NCI-H510A (cell line): ENCODE measurements around the gene DPAGT1.
"Not testable (repeated sequence)": the region's sequence is repeated elsewhere in the genome, so short reads cannot be mapped to it uniquely, and the experiment has no call there.

ENCODE experiments used
- DNase-seq: peaks from one replicate; lab custom pipeline; 2025; lab: John Stamatoyannopoulos, UW

The DPAGT1 gene

GRCh38 chr11:119115484-119116234, 14.0 kb upstream of the DPAGT1 start:
- DNase-seq = no peak

DNA sequence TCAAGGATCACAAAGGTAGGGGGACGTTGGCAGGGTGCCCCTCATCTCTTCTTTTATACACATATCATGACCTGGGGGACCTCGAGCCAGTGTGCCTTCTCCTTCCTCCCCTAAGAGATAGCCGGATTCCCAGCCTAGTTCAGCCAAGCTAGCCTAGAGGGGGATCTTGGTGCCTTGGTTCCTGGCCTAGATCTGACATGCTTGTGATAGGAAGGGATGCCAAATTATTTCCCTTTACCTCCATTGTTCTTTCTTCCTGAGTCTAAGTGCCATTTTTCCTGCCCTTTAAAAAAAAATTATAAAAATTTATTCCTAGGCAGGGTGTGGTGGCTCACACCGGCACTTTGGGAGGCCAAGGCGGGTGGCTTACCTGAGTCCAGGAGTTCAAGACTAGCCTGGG, 12.7 kb upstream of the DPAGT1 start:
- no peak for DNase-seq

- DNase-seq = no peak
Observed at GRCh38 chr11:119113716-119114115, 12.1 kb upstream of the DPAGT1 start.

DNA sequence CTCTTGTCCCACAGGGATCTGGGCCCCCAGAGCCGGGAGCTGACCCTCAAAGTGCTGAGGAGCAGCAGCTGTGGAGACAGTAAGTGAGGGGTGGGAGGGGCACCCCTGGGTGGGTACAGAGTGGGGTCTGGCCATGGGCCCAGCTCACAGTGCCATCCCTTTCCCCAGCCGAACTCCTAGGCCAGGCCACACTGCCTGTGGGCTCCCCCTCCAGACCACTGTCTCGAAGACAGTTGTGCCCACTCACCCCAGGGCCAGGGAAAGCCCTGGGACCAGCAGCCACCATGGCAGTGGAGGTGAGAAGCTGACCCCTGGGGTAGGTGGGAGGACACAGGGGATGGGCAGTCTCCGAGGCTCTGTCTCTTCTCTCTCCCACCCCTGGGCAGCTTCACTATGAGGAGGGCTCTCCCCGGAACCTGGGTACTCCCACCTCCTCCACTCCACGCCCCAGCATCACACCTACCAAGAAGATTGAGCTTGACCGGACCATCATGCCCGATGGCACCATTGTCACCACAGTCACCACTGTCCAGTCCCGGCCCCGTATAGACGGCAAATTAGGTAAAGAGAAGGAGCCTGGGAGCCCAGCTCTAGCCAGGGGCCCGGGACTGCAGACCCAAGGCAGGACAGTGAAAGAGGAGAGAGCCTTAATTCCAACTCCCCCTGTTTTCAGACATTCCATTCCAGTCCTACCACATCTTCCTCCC, 10.8 kb upstream of the DPAGT1 start:
- DNase-seq = no peak

- DNase-seq = no peak
Observed at GRCh38 chr11:119111361-119111925, 9.8 kb upstream of the DPAGT1 start.

- no peak for DNase-seq
Observed at GRCh38 chr11:119110439-119110838, 8.8 kb upstream of the DPAGT1 start.

GRCh38 chr11:119109843-119110242, 8.2 kb upstream of the DPAGT1 start:
- no peak for DNase-seq

- DNase-seq = no peak
Observed at GRCh38 chr11:119108857-119109221, 7.2 kb upstream of the DPAGT1 start.

- no peak for DNase-seq
Observed at GRCh38 chr11:119108146-119108856, 6.6 kb upstream of the DPAGT1 start.

DNA sequence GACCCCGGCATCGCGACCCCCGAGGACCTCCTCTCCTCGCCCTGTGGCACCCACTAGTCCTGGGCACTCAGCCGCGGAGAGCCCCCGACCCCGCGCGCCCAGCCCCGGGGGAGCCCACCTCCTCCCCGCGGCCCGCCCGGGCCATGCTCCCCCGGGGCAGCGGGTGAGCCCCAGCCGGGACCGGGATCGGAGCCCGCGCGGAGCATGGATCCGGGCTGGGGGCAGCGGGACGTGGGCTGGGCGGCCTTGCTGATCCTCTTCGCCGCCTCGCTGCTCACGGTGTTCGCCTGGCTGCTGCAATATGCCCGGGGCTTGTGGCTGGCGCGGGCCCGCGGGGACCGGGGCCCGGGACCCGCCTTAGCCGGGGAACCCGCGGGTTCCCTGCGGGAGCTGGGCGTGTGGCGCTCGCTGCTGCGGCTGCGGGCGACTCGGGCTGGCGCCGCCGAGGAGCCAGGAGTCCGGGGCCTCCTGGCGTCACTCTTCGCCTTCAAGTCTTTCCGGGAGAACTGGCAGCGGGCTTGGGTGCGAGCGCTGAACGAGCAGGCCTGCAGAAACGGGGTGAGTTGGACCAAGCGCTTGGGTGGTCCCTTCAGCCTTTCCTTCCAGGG, 6.0 kb upstream of the DPAGT1 start:
- DNase-seq = no peak

- peak; percentile 94 for DNase-seq
Observed at GRCh38 chr11:119106564-119107537, 5.2 kb upstream of the DPAGT1 start, which contains the start of gene C2CD2L. C2CD2L (plus strand) TSS chr11:119107344; CDS start chr11:119107742, 398 bp downstream.

DNA sequence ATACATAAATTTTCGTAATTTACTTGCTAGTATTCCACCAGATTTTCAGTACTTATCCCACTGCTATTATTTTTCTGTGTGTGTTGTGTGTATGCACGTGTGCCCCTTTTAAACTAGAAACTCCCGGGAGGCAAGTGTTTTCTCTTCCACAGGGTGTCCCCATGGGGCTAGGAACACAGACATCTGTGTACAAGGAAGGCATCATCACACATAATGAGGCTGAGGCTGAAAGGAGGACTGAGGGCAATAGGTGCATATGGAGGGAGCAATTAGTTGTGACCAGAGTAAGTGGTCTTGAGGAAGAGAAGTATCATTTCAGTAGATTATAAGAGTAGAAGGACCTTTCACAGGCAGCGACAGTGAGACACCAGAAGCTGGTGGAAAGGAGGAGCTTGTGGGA, 2.1 kb upstream of the DPAGT1 start:
- DNase-seq = no peak

DNA sequence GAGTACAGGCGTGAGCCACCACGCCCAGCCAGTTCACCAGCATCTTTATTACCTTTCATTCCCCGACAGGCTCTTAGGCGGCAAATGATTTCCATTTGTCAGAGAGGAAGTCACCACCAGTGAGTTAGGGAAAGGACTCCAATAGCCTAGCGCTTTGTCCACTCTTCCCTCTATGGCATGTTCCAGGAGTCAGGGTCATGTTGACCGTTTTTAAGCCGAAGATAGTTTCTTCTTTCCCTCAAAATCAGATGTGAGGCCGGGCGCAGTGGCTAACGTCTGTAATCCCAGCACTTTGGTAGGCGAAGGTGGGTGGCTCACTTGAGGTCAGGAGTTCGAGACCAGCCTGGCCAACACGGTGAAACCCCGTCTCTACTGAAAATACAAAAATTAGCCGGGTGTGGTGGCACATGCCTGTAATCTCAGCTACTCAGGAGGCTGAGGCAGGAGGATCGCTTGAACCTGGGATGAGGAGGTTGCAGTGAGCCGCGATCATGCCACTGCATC, 1.6 kb upstream of the DPAGT1 start:
- not testable (repeated sequence) for DNase-seq

GRCh38 chr11:119100994-119101758, 477 bp downstream of the DPAGT1 start:
- DNase-seq = no peak

DNA sequence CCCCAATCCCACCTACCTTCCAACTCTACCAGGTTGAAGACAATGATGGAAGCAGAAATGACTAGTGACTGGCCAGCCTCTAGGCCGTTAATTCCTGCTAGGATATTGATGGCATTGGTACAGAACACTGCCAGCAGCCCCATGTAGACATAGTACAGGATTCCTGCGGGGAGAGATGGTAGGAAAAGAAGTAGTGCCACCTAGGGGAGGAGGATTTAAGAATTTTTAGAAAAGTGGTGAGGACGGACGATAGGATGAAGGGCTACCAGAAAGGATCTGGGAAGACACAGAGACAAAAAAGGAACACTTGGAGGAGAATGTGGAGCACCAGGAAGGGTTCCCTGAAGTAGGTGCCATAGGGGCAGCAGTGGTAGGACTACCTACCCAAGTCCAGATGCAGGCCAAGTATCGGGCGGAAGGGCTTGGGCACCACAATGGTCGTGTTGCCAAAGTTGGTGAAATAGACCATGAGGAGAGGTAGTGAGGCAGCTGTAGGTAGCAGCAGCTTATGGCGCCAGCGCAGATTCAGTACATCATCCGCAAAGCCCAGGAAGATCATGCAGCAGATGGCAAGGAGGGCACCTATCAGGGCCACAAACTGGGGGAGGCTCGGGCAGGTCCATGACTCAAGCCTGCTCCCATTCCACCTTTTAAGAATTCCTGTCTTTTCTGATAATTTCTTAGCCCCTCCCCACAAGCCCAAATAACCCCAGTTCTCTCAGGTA, 1.2 kb downstream of the DPAGT1 start:
- DNase-seq = no peak

GRCh38 chr11:119099711-119100110, 1.9 kb downstream of the DPAGT1 start:
- no peak for DNase-seq

- peak; percentile 98 for DNase-seq
Observed at GRCh38 chr11:119095066-119095880, 6.4 kb downstream of the DPAGT1 start.

DNA sequence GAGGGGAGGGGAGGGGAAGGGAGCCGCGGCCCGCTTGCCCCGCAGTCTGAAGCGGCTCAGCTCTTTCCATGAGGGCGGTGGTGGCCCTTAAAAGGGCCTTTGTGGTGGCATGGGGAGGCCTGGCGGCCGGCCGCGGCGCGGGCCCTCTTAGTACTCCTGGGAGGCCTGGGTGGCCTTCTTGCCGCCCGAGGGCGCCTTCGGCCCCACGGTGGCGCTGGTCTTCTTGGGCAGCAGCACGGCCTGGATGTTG, 6.9 kb downstream of the DPAGT1 start:
- no peak for DNase-seq
